ENCODE results near the gene LY6G6C. TPM values are rescaled to one million over a fixed set of nuclear protein-coding genes. Genes with fewer than 3 reads are reported as not detected.

Gene LY6G6C
- not detected for total RNA-seq
- long read RNA-seq = 0 reads

GRCh38 chr6:31721351-31722020 lies at the start of gene LY6G6C:
Gene LY6G6C, minus strand, starts transcription at chr6:31721746. Its CDS starts 67 bp downstream, at chr6:31721679.
- intact Hi-C loops (cut with micrococcal nuclease) = no loop called here
- no peak within 1 kb of the TSS for H3K4me3 ChIP-seq
- no peaks in the 10 kb centered on the region for H3K4me1 ChIP-seq
- no peaks in the 10 kb centered on the region for H3K9me3 ChIP-seq (replicated peaks)
- H3K27me3 ChIP-seq (ENCODE audit: low read depth) = no peaks in the 10 kb centered on the region
- no peak for DNase-seq
- no peak for TF ChIP-seq CTCF (IDR thresholded peaks at IDR 0.05; ENCODE audit: borderline replicate concordance)
- H3K27ac ChIP-seq (replicated peaks) = no peak within 1 kb of the TSS
- H3K36me3 ChIP-seq = peaks cover 10% of the 10 kb centered on the region

- H3K4me3 ChIP-seq = no peak overlapping the region
- H3K27me3 ChIP-seq (ENCODE audit: low read depth) = no peaks in the 10 kb centered on the region
- no peaks in the 10 kb centered on the region for H3K36me3 ChIP-seq
- TF ChIP-seq CTCF (IDR thresholded peaks at IDR 0.05; ENCODE audit: borderline replicate concordance) = no peak
- peaks cover 10% of the 10 kb centered on the region for H3K4me1 ChIP-seq
- H3K9me3 ChIP-seq (replicated peaks) = no peaks in the 10 kb centered on the region
- DNase-seq = no peak
- H3K27ac ChIP-seq (replicated peaks) = no peak overlapping the region
- intact Hi-C loops (cut with micrococcal nuclease) = no loop called here
These were observed 49.3 kb upstream of the LY6G6C start for GRCh38 chr6:31770860-31771259.

GRCh38 chr6:31769684-31770371 lies 48.3 kb upstream of the LY6G6C start:
- DNase-seq = peak; percentile 70
- Histone ChIP-seq H3K27me3 (ENCODE audit: low read depth) (no peaks in the 10 kb centered on the region), H3K36me3 (no peaks in the 10 kb centered on the region), H3K4me1 (peaks cover 10% of the 10 kb centered on the region), H3K4me3 (no peak overlapping the region), H3K9me3 (replicated peaks) (no peaks in the 10 kb centered on the region), H3K27ac (replicated peaks) (no peak overlapping the region)
- peak; percentile 77 for TF ChIP-seq CTCF (IDR thresholded peaks at IDR 0.05; ENCODE audit: borderline replicate concordance)
- intact Hi-C loops (cut with micrococcal nuclease) = no loop called here

GRCh38 chr6:31768363-31769257 lies 47.1 kb upstream of the LY6G6C start:
- Histone ChIP-seq H3K4me3 (no peak overlapping the region), H3K4me1 (peaks cover 15% of the 10 kb centered on the region), H3K36me3 (peaks cover 5% of the 10 kb centered on the region), H3K27ac (replicated peaks) (no peak overlapping the region), H3K9me3 (replicated peaks) (no peaks in the 10 kb centered on the region), H3K27me3 (ENCODE audit: low read depth) (no peaks in the 10 kb centered on the region)
- no peak for TF ChIP-seq CTCF (IDR thresholded peaks at IDR 0.05; ENCODE audit: borderline replicate concordance)
- intact Hi-C loops (cut with micrococcal nuclease) = no loop called here
- no peak for DNase-seq

- H3K4me3 ChIP-seq = no peak overlapping the region
- DNase-seq = no peak
- H3K9me3 ChIP-seq (replicated peaks) = no peaks in the 10 kb centered on the region
- no peaks in the 10 kb centered on the region for H3K27me3 ChIP-seq (ENCODE audit: low read depth)
- peaks cover 20% of the 10 kb centered on the region for H3K4me1 ChIP-seq
- peaks cover 5% of the 10 kb centered on the region for H3K36me3 ChIP-seq
- H3K27ac ChIP-seq (replicated peaks) = no peak overlapping the region
- TF ChIP-seq CTCF (IDR thresholded peaks at IDR 0.05; ENCODE audit: borderline replicate concordance) = no peak
- intact Hi-C loops (cut with micrococcal nuclease) = no loop called here
These were observed 45.6 kb upstream of the LY6G6C start for GRCh38 chr6:31767096-31767645.
